DOHH2 (cell line): ENCODE results near the gene CAPN2.
"Not testable (repeated sequence)": the region's sequence is repeated elsewhere in the genome, so short reads cannot be mapped to it uniquely, and the experiment has no call there.

Experiments
- H3F3A ChIP-seq: fragments of 200-600 bp; sonication (generic), shearing (Covaris generic); 2 replicates; pipeline ENCODE4 v1.6.0; 2016; ENCODE audit warnings: antibody characterized with exemption, mild to moderate bottlenecking; ENCODE audit not compliant: control insufficient read depth, insufficient read depth
- H3K27ac ChIP-seq: fragments of 200-600 bp; sonication (generic); 2 replicates; pipeline ENCODE4 v1.5.1; 2014; ENCODE audit warnings: low read depth, mild to moderate bottlenecking, low read length, moderate library complexity
- H3K27me3 ChIP-seq: fragments of 200-600 bp; sonication (generic); 2 replicates; pipeline ENCODE4 v1.6.1; 2014; ENCODE audit warnings: mild to moderate bottlenecking, low read length, mixed read lengths; ENCODE audit not compliant: control insufficient read depth
- H3K36me3 ChIP-seq: fragments of 200-600 bp; sonication (generic); 2 replicates; pipeline ENCODE4 v1.6.1; 2014; ENCODE audit warnings: mild to moderate bottlenecking, low read length, moderate library complexity, mixed read lengths; ENCODE audit not compliant: control insufficient read depth
- H3K4me1 ChIP-seq: fragments of 200-600 bp; sonication (generic); 2 replicates; pipeline ENCODE4 v1.6.1; 2014; ENCODE audit warnings: mild to moderate bottlenecking, low read length, mixed read lengths; ENCODE audit not compliant: control insufficient read depth
- H3K4me2 ChIP-seq: fragments of 200-600 bp; sonication (generic); 2 replicates; pipeline ENCODE4 v1.6.0; 2014; ENCODE audit warnings: mild to moderate bottlenecking, low read length, moderate library complexity
- H3K4me3 ChIP-seq: fragments of 200-600 bp; sonication (generic); 2 replicates; pipeline ENCODE4 v1.5.1; 2014; ENCODE audit warnings: mild to moderate bottlenecking, low read length, mixed read lengths
- H3K79me2 ChIP-seq: fragments of 200-600 bp; sonication (generic); 2 replicates; pipeline ENCODE4 v1.6.1; 2014; ENCODE audit warnings: mild to moderate bottlenecking, low read length, mixed read lengths; ENCODE audit not compliant: control insufficient read depth
- H3K9me2 ChIP-seq: fragments of 200-600 bp; sonication (generic); replicated peaks from 2 replicates; pipeline ENCODE4 v1.6.1; 2014; ENCODE audit warnings: mild to moderate bottlenecking, low read length, mixed read lengths; ENCODE audit not compliant: control insufficient read depth
- H3K9me3 ChIP-seq: fragments of 200-600 bp; sonication (generic); 2 replicates; pipeline ENCODE4 v1.6.1; 2014; ENCODE audit warnings: antibody characterized with exemption, low read length, mixed read lengths; ENCODE audit not compliant: control insufficient read depth, insufficient read depth
- H4K20me1 ChIP-seq: fragments of 200-600 bp; sonication (generic); 2 replicates; pipeline ENCODE4 v1.6.0; 2014; ENCODE audit warnings: low read depth, mild to moderate bottlenecking, antibody characterized with exemption, low read length, moderate library complexity; ENCODE audit not compliant: control insufficient read depth, insufficient read depth
- EZH2phosphoT487 ChIP-seq: fragments of 200-600 bp; sonication (generic); IDR thresholded peaks from 2 replicates; pipeline ENCODE4 v1.6.1; 2017; ENCODE audit warnings: borderline replicate concordance, mild to moderate bottlenecking, antibody characterized with exemption, low read length, moderate library complexity, mixed read lengths
- TF ChIP-seq, protein P1 (sequence below): fragments of 200-600 bp; sonication (generic); IDR thresholded peaks from one replicate; pipeline ENCODE4 v1.5.1; 2014; ENCODE audit warnings: antibody characterized with exemption, mild to moderate bottlenecking, low read depth, low read length; ENCODE audit not compliant: poor library complexity, severe bottlenecking

CAPN2 gene

DNA sequence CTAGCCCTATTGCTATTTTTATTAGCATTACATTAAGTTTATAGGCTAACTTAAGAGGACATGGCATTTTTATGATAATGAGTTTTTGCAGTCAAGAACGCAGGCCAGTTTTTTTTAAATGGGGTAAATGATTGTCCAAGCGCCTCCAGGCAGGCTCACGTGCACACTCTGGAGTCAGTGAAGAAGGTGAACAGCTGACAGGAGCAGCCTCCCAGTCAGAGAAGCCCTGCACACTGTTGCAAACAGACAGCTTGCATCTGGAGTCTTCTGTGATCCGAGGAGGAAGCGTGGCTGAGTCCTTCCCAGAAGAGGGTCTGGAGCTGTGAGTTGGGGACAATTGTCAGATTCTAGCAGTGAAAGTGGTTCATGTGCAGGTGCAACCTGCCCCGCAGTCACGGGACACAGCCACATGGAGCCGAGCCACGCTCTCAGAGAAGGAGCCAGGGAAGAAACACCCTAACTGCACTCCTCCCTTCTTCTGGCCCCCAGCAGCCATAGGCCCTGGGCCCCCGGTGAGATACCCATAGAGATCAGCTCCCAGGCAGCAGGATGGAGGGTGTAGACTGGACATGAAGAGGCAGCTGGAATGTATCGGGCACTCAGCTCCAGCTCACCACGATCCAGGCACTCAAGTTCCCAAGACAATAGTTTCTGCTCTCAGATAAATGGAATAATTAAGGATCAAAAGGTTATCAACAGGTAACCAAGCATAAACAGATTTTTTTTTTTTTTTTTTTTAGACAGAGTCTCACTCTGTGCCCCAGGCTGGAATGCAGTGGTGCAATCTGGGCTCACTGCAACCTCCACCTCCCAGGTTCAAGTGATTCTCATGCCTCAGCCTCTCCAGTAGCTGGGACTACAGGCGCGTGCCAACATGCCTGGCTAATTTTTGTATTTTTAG lies 26.4 kb downstream of the CAPN2 start:
- H3K4me3 ChIP-seq: no peak overlapping the region
- H3K4me1 ChIP-seq: no peaks in the 10 kb centered on the region
- peaks cover 5% of the 10 kb centered on the region; the same call in 1 of the 2 replicates for H3K27me3 ChIP-seq
- H3F3A ChIP-seq: no peaks in the 10 kb centered on the region
- H4K20me1 ChIP-seq: no peaks in the 10 kb centered on the region
- TF ChIP-seq, protein P1, sequence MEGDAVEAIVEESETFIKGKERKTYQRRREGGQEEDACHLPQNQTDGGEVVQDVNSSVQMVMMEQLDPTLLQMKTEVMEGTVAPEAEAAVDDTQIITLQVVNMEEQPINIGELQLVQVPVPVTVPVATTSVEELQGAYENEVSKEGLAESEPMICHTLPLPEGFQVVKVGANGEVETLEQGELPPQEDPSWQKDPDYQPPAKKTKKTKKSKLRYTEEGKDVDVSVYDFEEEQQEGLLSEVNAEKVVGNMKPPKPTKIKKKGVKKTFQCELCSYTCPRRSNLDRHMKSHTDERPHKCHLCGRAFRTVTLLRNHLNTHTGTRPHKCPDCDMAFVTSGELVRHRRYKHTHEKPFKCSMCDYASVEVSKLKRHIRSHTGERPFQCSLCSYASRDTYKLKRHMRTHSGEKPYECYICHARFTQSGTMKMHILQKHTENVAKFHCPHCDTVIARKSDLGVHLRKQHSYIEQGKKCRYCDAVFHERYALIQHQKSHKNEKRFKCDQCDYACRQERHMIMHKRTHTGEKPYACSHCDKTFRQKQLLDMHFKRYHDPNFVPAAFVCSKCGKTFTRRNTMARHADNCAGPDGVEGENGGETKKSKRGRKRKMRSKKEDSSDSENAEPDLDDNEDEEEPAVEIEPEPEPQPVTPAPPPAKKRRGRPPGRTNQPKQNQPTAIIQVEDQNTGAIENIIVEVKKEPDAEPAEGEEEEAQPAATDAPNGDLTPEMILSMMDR: no peak
- TF ChIP-seq EZH2phosphoT487: no peak
- no peak overlapping the region for H3K27ac ChIP-seq
- no peaks in the 10 kb centered on the region for H3K9me3 ChIP-seq
- no peaks in the 10 kb centered on the region for H3K79me2 ChIP-seq
- H3K9me2 ChIP-seq: no peaks in the 10 kb centered on the region
- H3K4me2 ChIP-seq: no peak overlapping the region
- H3K36me3 ChIP-seq: no peaks in the 10 kb centered on the region

DNA sequence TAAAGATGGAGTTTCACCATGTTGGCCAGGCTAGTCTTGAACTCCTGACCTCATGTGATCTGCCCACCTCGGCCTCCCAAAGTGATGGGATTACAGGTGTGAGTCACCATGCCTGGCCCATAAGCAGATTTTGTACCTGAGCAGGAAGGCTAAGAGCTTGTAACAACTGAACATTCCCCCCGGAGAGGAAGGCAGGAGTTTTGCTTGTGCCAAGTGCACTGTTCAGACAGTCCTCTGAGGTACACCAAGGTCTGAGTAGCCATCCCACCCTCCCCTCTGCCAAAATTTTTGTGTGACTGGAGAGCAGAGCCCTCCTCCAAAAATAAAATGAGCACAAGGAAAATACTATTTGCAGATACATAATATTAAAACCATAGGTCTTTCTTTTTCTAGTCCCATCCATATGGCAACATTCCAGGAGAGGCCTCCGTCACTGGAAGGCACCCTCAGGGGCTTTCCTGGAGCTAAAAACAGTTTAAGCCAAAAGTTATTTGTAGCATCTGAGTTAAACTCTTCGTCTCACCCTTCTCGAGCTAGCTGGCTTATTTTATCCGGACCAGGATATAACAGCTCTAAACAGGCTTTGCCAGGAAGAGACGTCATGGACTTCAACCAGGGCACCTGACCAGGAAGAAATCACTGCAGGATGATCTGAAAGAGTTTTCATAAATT lies 27.2 kb downstream of the CAPN2 start:
- Histone ChIP-seq H3K27me3 (peaks cover 5% of the 10 kb centered on the region; the same call in 1 of the 2 replicates), H3K4me2 (no peak overlapping the region), H4K20me1 (no peaks in the 10 kb centered on the region), H3F3A (no peaks in the 10 kb centered on the region), H3K4me1 (no peaks in the 10 kb centered on the region), H3K4me3 (no peak overlapping the region), H3K9me2 (no peaks in the 10 kb centered on the region), H3K27ac (no peak overlapping the region), H3K9me3 (no peaks in the 10 kb centered on the region), H3K79me2 (no peaks in the 10 kb centered on the region), H3K36me3 (no peaks in the 10 kb centered on the region)
- TF ChIP-seq, protein P1: no peak
- TF ChIP-seq EZH2phosphoT487: no peak

DNA sequence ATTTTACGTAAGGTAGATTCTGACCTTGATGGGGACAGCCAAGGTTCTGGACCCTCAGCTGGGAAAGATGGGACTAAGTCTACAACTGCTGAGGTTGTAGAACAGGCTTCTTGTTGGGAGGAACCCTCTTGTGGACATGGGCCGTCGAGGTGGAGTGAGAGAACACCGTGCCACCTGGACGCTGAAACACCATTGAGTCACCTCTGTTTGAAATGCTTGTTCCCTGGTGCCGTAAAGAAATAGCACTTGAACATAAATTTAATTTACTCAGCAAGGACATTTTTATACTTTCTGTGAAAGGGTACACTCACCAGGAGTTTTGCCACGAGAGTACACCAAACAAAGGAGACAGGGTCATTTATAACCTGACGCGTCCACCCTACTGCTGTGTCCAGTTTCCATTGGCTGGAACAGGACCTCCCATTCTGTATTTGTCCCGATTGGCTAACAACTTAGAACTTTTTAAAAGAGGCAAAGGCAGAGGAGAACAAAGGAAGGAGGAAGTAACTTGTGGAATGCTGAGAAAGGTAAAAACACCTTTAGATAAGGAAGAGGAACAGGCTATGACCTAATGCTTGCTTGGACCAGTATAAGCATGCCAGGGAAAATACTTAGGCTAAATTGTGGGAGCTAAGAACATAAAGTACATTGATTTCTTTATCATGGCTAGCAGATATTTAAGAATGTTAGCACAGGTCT lies 27.8 kb downstream of the CAPN2 start:
- H3K36me3 ChIP-seq, H3K27ac ChIP-seq, H3F3A ChIP-seq: not testable (repeated sequence)

More for the DNA sequence above, 27.8 kb downstream of the CAPN2 start:
- H3K9me3 ChIP-seq, H3K4me1 ChIP-seq, H4K20me1 ChIP-seq, H3K4me3 ChIP-seq, H3K4me2 ChIP-seq, H3K27me3 ChIP-seq, H3K79me2 ChIP-seq, H3K9me2 ChIP-seq: not testable (repeated sequence)
